Measurements from ENCODE around the gene MALAT1.

Gene MALAT1

DNA sequence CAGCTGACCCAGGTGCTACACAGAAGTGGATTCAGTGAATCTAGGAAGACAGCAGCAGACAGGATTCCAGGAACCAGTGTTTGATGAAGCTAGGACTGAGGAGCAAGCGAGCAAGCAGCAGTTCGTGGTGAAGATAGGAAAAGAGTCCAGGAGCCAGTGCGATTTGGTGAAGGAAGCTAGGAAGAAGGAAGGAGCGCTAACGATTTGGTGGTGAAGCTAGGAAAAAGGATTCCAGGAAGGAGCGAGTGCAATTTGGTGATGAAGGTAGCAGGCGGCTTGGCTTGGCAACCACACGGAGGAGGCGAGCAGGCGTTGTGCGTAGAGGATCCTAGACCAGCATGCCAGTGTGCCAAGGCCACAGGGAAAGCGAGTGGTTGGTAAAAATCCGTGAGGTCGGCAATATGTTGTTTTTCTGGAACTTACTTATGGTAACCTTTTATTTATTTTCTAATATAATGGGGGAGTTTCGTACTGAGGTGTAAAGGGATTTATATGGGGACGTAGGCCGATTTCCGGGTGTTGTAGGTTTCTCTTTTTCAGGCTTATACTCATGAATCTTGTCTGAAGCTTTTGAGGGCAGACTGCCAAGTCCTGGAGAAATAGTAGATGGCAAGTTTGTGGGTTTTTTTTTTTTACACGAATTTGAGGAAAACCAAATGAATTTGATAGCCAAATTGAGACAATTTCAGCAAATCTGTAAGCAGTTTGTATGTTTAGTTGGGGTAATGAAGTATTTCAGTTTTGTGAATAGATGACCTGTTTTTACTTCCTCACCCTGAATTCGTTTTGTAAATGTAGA is 1.7 kb downstream of the MALAT1 start:
- peak overlapping the region; percentile 22 for H2BK5ac ChIP-seq (ENCODE audit: low read depth, low read length, poor library complexity, severe bottlenecking)
- H3K23ac ChIP-seq (ENCODE audit: low read length in 2 of 2) = peak overlapping the region in 1 of 2 experiments; percentile 97
- no peak overlapping the region for H2AK5ac ChIP-seq (ENCODE audit: low read length, severe bottlenecking)
- DNase-seq = peak; percentile 69
- peak overlapping the region; percentile 86 to 90 for H3K18ac ChIP-seq (ENCODE audit: low read depth in 1 of 2, low read length in 2 of 2)
- H2BK12ac ChIP-seq (ENCODE audit: low read length in 2 of 2) = no peak overlapping the region
- H3K79me1 ChIP-seq (replicated peaks; ENCODE audit: low read length, poor library complexity, severe bottlenecking) = no peaks in the 10 kb centered on the region
- H3K27me3 ChIP-seq (ENCODE audit: control insufficient read depth in 1 of 2, insufficient read depth in 1 of 2, low read length in 2 of 2) = no peaks in the 10 kb centered on the region
- peak overlapping the region; percentile 84 to 90 for H3K4me3 ChIP-seq (ENCODE audit: insufficient read depth in 1 of 2, low read depth in 1 of 2, low read length in 2 of 2)
- H2BK120ac ChIP-seq (ENCODE audit: low read depth, low read length) = no peak overlapping the region
- under 1% methylated on average over 18 of the region's 20 CpGs for WGBS
- no peak overlapping the region for H2BK15ac ChIP-seq (ENCODE audit: low read depth, poor library complexity, severe bottlenecking)
- no peak overlapping the region for H4K91ac ChIP-seq (ENCODE audit: low read length)
- H3K36me3 ChIP-seq (ENCODE audit: control insufficient read depth in 1 of 2, insufficient read depth in 2 of 2, low read depth in 1 of 2, low read length in 2 of 2) = peaks cover 11 to 62% of the 10 kb centered on the region in 2 experiments
- H3K4me1 ChIP-seq (ENCODE audit: control insufficient read depth, insufficient read depth, low read depth, low read length) = peaks cover 9% of the 10 kb centered on the region
- H4K8ac ChIP-seq (ENCODE audit: low read length) = peak overlapping the region; percentile 33
- H3K9me3 ChIP-seq (ENCODE audit: control insufficient read depth, low read length) = no peaks in the 10 kb centered on the region
- peak overlapping the region in 1 of 2 experiments; percentile 89 for H3K14ac ChIP-seq (ENCODE audit: low read length in 2 of 2)
- H3K4ac ChIP-seq (ENCODE audit: low read depth in 1 of 2, low read length in 2 of 2) = peak overlapping the region in 1 of 2 experiments; percentile 32
- no peak overlapping the region for H2AFZ ChIP-seq (ENCODE audit: low read depth, low read length)
- H3K4me2 ChIP-seq (ENCODE audit: low read length, poor library complexity, severe bottlenecking) = no peak overlapping the region
- peak overlapping the region; percentile 97 for H3K27ac ChIP-seq (ENCODE audit: low read length, poor library complexity, severe bottlenecking)
- H3K9ac ChIP-seq (ENCODE audit: low read length) = peak overlapping the region; percentile 98

DNA sequence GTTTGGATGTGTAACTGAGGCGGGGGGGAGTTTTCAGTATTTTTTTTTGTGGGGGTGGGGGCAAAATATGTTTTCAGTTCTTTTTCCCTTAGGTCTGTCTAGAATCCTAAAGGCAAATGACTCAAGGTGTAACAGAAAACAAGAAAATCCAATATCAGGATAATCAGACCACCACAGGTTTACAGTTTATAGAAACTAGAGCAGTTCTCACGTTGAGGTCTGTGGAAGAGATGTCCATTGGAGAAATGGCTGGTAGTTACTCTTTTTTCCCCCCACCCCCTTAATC is 2.3 kb downstream of the MALAT1 start:
- Histone ChIP-seq H3K36me3 (ENCODE audit: control insufficient read depth in 1 of 2, insufficient read depth in 2 of 2, low read depth in 1 of 2, low read length in 2 of 2) (peaks cover 11 to 67% of the 10 kb centered on the region in 2 experiments), H3K27me3 (ENCODE audit: control insufficient read depth in 1 of 2, insufficient read depth in 1 of 2, low read length in 2 of 2) (no peaks in the 10 kb centered on the region), H3K4me2 (ENCODE audit: low read length, poor library complexity, severe bottlenecking) (no peak overlapping the region), H3K18ac (ENCODE audit: low read depth in 1 of 2, low read length in 2 of 2) (no peak overlapping the region), H2BK12ac (ENCODE audit: low read length in 2 of 2) (no peak overlapping the region), H2BK5ac (ENCODE audit: low read depth, low read length, poor library complexity, severe bottlenecking) (no peak overlapping the region), H3K4me1 (ENCODE audit: control insufficient read depth, insufficient read depth, low read depth, low read length) (peaks cover 5% of the 10 kb centered on the region), H2BK120ac (ENCODE audit: low read depth, low read length) (no peak overlapping the region), H3K9ac (ENCODE audit: low read length) (peak overlapping the region; percentile 98), H3K4ac (ENCODE audit: low read depth in 1 of 2, low read length in 2 of 2) (no peak overlapping the region), H3K14ac (ENCODE audit: low read length in 2 of 2) (no peak overlapping the region), H3K23ac (ENCODE audit: low read length in 2 of 2) (no peak overlapping the region), H4K8ac (ENCODE audit: low read length) (no peak overlapping the region), H3K9me3 (ENCODE audit: control insufficient read depth, low read length) (no peaks in the 10 kb centered on the region), H3K79me1 (replicated peaks; ENCODE audit: low read length, poor library complexity, severe bottlenecking) (no peaks in the 10 kb centered on the region), H2AK5ac (ENCODE audit: low read length, severe bottlenecking) (no peak overlapping the region), H3K27ac (ENCODE audit: low read length, poor library complexity, severe bottlenecking) (peak overlapping the region; percentile 97), H4K91ac (ENCODE audit: low read length) (no peak overlapping the region), H2BK15ac (ENCODE audit: low read depth, poor library complexity, severe bottlenecking) (no peak overlapping the region), H3K4me3 (ENCODE audit: insufficient read depth in 1 of 2, low read depth in 1 of 2, low read length in 2 of 2) (peak overlapping the region; percentile 49 to 90), H2AFZ (ENCODE audit: low read depth, low read length) (no peak overlapping the region)
- DNase-seq = no peak
- 0% methylated on average over 1 of the region's 2 CpGs for WGBS

DNA sequence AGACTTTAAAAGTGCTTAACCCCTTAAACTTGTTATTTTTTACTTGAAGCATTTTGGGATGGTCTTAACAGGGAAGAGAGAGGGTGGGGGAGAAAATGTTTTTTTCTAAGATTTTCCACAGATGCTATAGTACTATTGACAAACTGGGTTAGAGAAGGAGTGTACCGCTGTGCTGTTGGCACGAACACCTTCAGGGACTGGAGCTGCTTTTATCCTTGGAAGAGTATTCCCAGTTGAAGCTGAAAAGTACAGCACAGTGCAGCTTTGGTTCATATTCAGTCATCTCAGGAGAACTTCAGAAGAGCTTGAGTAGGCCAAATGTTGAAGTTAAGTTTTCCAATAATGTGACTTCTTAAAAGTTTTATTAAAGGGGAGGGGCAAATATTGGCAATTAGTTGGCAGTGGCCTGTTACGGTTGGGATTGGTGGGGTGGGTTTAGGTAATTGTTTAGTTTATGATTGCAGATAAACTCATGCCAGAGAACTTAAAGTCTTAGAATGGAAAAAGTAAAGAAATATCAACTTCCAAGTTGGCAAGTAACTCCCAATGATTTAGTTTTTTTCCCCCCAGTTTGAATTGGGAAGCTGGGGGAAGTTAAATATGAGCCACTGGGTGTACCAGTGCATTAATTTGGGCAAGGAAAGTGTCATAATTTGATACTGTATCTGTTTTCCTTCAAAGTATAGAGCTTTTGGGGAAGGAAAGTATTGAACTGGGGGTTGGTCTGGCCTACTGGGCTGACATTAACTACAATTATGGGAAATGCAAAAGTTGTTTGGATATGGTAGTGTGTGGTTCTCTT is 2.8 kb downstream of the MALAT1 start:
- Histone ChIP-seq H3K9me3 (ENCODE audit: control insufficient read depth, low read length) (no peaks in the 10 kb centered on the region), H3K9ac (ENCODE audit: low read length) (peak overlapping the region; percentile 98), H2AK5ac (ENCODE audit: low read length, severe bottlenecking) (no peak overlapping the region), H2AFZ (ENCODE audit: low read depth, low read length) (no peak overlapping the region), H3K79me1 (replicated peaks; ENCODE audit: low read length, poor library complexity, severe bottlenecking) (no peaks in the 10 kb centered on the region), H3K4me1 (ENCODE audit: control insufficient read depth, insufficient read depth, low read depth, low read length) (peaks cover 5% of the 10 kb centered on the region), H2BK15ac (ENCODE audit: low read depth, poor library complexity, severe bottlenecking) (no peak overlapping the region), H3K4me3 (ENCODE audit: insufficient read depth in 1 of 2, low read depth in 1 of 2, low read length in 2 of 2) (peak overlapping the region; percentile 49 to 90), H3K27me3 (ENCODE audit: control insufficient read depth in 1 of 2, insufficient read depth in 1 of 2, low read length in 2 of 2) (no peaks in the 10 kb centered on the region), H3K27ac (ENCODE audit: low read length, poor library complexity, severe bottlenecking) (peak overlapping the region; percentile 97), H3K4me2 (ENCODE audit: low read length, poor library complexity, severe bottlenecking) (no peak overlapping the region), H2BK12ac (ENCODE audit: low read length in 2 of 2) (no peak overlapping the region), H4K8ac (ENCODE audit: low read length) (no peak overlapping the region), H3K14ac (ENCODE audit: low read length in 2 of 2) (peak overlapping the region in 1 of 2 experiments; percentile 60), H3K23ac (ENCODE audit: low read length in 2 of 2) (no peak overlapping the region), H3K18ac (ENCODE audit: low read depth in 1 of 2, low read length in 2 of 2) (no peak overlapping the region), H2BK120ac (ENCODE audit: low read depth, low read length) (no peak overlapping the region), H3K4ac (ENCODE audit: low read depth in 1 of 2, low read length in 2 of 2) (no peak overlapping the region), H3K36me3 (ENCODE audit: control insufficient read depth in 1 of 2, insufficient read depth in 2 of 2, low read depth in 1 of 2, low read length in 2 of 2) (peaks cover 14 to 72% of the 10 kb centered on the region in 2 experiments), H4K91ac (ENCODE audit: low read length) (no peak overlapping the region), H2BK5ac (ENCODE audit: low read depth, low read length, poor library complexity, severe bottlenecking) (no peak overlapping the region)
- DNase-seq = peak; percentile 73
- WGBS = 1% methylated on average over 3 of the region's 3 CpGs

GRCh38 chr11:65502274-65502554 is 3.4 kb downstream of the MALAT1 start:
- no peak overlapping the region for H2BK120ac ChIP-seq (ENCODE audit: low read depth, low read length)
- no peaks in the 10 kb centered on the region for H3K79me1 ChIP-seq (replicated peaks; ENCODE audit: low read length, poor library complexity, severe bottlenecking)
- peak overlapping the region; percentile 26 to 90 for H3K4me3 ChIP-seq (ENCODE audit: insufficient read depth in 1 of 2, low read depth in 1 of 2, low read length in 2 of 2)
- H3K4me2 ChIP-seq (ENCODE audit: low read length, poor library complexity, severe bottlenecking) = no peak overlapping the region
- no peak overlapping the region for H3K18ac ChIP-seq (ENCODE audit: low read depth in 1 of 2, low read length in 2 of 2)
- no peak overlapping the region for H2BK15ac ChIP-seq (ENCODE audit: low read depth, poor library complexity, severe bottlenecking)
- no peak for DNase-seq
- H4K8ac ChIP-seq (ENCODE audit: low read length) = no peak overlapping the region
- no peak overlapping the region for H3K4ac ChIP-seq (ENCODE audit: low read depth in 1 of 2, low read length in 2 of 2)
- H3K4me1 ChIP-seq (ENCODE audit: control insufficient read depth, insufficient read depth, low read depth, low read length) = peaks cover 6% of the 10 kb centered on the region
- H3K27me3 ChIP-seq (ENCODE audit: control insufficient read depth in 1 of 2, insufficient read depth in 1 of 2, low read length in 2 of 2) = no peaks in the 10 kb centered on the region
- no peak overlapping the region for H2BK5ac ChIP-seq (ENCODE audit: low read depth, low read length, poor library complexity, severe bottlenecking)
- no peak overlapping the region for H3K14ac ChIP-seq (ENCODE audit: low read length in 2 of 2)
- H3K36me3 ChIP-seq (ENCODE audit: control insufficient read depth in 1 of 2, insufficient read depth in 2 of 2, low read depth in 1 of 2, low read length in 2 of 2) = peaks cover 19 to 78% of the 10 kb centered on the region in 2 experiments
- H2AFZ ChIP-seq (ENCODE audit: low read depth, low read length) = no peak overlapping the region
- no peak overlapping the region for H2BK12ac ChIP-seq (ENCODE audit: low read length in 2 of 2)
- H3K23ac ChIP-seq (ENCODE audit: low read length in 2 of 2) = no peak overlapping the region
- H2AK5ac ChIP-seq (ENCODE audit: low read length, severe bottlenecking) = no peak overlapping the region
- peak overlapping the region; percentile 98 for H3K9ac ChIP-seq (ENCODE audit: low read length)
- peak overlapping the region; percentile 97 for H3K27ac ChIP-seq (ENCODE audit: low read length, poor library complexity, severe bottlenecking)
- no peak overlapping the region for H4K91ac ChIP-seq (ENCODE audit: low read length)
- no peaks in the 10 kb centered on the region for H3K9me3 ChIP-seq (ENCODE audit: control insufficient read depth, low read length)

Measured in mesenchymal stem cell (in vitro differentiated cells and primary cell).